Stimulated activated CD4-positive, alpha-beta T cell treated with anti-CD3 and anti-CD28 coated beads, Interleukin-1b, Interleukin-23, amount 100 ng/mL, for 24 hours (primary cell): ENCODE results near the gene PGR.

Experiments used
- DNase-seq, 4 experiments: peaks; one replicate each; pipeline ENCODE4 v3.0.0-alpha.2; 2020; ENCODE audit warnings: low read depth in 4 of 4, low spot score in 1 of 4

The PGR gene

GRCh38 chr11:101011881-101012280 lies 117.7 kb downstream of the PGR start:
- DNase-seq: no peak

GRCh38 chr11:101010899-101011298 lies 118.7 kb downstream of the PGR start:
- DNase-seq: no peak

DNA sequence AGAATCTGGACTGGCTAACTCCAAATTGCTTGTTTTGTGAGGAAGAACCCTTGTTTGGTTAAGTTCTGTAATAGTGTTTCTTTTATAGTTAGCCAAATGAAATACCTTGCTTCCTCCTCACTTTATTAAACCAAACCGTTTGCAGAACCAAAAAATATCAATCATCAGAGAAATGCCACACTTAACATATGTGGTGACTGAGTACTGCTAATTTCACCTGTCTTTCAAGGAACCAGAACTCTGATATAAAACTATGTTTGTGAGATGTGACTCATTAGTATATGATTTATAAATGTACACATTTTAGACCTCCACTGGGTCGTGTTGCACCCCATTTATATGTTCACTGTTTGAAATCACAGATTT lies 119.9 kb downstream of the PGR start:
- DNase-seq: no peak

GRCh38 chr11:101008961-101009689 lies 120.5 kb downstream of the PGR start:
- DNase-seq: no peak

DNA sequence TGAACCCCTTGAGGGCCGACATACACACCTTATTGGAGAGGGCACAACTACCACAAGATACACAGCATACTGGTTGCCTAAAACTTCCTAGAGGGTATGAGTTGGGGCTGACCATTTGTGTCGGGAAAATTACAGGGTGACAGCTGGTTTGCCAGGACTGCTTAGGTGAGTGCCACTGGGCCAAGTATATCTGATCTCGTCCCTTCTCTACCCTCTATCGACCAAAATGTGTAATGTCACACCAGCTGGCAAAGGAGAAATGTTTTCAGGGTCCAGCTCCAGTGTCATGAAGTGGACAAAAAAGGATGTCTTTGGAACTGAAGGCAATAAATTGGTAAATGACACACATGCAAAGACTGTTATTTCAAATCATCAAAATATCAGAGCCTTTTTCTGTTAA lies 126.1 kb downstream of the PGR start:
- no peak for DNase-seq

DNA sequence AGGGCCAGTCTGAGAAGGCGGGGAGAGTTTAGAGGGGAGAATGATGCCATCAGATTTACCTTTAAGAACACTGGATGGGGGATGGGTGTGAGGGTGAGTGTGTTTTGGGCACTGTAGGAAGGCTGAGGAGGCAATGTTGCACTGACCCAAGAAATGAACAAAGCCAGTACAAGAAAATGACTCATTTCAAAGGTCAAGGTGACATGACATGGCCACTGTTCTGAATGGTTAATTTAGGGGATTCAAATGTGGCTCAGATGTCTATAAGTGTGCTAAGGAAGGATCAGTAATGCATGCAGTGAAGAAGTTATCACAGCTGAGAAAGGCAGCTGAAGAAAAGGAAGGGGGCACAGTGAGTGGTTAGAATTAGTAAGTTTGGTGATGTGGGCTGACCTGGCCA lies 129.9 kb downstream of the PGR start:
- DNase-seq: no peak

GRCh38 chr11:100994966-100995365 lies 134.6 kb downstream of the PGR start:
- no peak for DNase-seq

- DNase-seq: no peak
These were observed 138.1 kb downstream of the PGR start for GRCh38 chr11:100991541-100991940.

DNA sequence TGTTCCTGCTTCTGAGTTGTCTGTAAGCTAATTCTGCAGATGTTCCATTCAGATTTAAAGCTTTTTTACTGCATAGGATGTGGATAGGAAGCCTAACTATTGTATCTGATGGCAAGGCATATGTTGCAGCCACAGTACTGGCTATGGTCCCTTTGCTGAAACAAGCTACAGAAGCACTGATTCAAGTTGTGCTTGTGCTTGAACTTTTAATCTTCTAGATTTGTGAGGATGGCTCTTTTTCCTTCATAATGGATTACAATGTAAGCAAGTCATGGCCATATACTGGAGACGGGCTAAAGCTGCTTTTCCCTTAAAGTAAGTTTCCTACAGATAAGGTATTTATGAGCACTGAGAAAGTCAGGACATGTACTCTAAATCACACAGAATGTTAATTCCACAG lies 138.7 kb downstream of the PGR start:
- DNase-seq: no peak

- DNase-seq: no peak
These were observed 144.9 kb downstream of the PGR start for GRCh38 chr11:100984668-100985067.

GRCh38 chr11:100981196-100981824 lies 148.3 kb downstream of the PGR start:
- no peak for DNase-seq

DNA sequence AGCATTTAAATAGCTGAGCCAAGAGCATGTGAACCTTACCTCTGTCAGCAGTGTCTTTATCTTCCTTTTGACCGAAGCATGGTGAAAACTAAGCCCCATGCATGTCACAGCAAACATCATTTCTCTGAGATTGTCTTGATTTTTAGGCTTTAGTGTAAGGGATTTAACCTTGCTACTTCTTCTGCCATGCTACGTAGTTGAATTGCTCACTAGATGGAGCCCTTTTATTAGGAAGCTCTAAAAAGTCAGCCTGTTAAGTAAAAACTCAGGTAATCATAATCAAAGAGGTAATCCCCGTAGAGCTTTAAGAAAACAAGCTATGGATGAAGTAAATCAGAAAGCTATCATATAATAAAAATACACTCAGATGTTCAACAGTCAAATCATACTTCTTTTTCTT lies 149.5 kb downstream of the PGR start:
- DNase-seq: no peak
